G401.6 (cell line): ENCODE data around the gene LTBP2.
"Not testable (repeated sequence)": the region's sequence is repeated elsewhere in the genome, so short reads cannot be mapped to it uniquely, and the experiment has no call there.

Experiments
- FAIRE-seq: peaks from 2 replicates; lab custom pipeline; 2012; peaks lifted over from hg19 to GRCh38; lab: Jason Lieb, UNC

Gene LTBP2

DNA sequence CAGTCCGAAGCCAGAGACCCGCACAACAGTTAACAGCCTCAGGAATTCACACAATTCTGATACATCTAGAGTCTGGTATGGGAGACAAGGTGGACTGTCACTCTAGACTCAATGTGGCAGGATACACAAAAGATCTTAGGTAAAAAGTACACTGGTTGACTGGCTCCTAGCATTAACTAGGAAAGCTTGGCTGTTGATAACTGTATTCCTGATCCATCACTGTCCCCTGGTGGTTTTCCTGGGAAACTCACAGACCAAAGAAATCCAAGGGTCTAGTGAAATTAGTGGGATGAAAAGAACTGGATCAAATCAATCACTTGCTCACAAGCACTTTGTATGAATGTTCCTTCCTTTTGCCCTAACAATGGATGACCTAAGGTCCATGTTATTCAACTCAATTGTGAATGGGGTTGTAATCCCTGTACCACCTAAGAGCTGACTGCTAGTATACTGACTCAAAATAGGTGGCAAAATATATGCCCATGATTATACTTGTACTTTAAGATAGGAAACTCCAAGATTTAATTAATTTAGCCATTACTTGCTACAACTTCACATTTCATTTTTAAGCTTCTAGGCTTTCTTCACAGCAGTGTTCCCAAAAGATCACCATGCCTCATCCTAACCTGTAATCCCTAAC is 132.9 kb downstream of the LTBP2 start:
- FAIRE-seq = peak; percentile 49

DNA sequence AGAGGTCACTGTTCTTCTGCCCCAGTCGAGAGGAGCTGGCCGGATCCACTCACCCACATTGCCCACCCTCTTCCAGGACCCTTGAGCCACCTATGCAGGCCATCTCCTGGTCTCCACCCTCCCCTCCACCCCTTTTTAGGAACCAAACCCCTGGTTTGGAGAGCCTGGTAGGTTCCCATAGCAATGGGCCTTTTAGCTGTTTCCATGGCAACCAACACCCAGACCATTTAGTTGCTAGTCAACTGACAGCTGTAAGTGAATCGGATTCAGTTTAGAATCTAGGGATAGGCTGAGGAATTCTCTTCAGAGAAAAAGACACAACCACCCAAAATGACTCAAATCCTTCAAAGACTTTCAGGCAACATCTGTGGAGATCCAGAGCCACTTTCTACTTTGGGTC is 135.4 kb downstream of the LTBP2 start:
- no peak for FAIRE-seq

DNA sequence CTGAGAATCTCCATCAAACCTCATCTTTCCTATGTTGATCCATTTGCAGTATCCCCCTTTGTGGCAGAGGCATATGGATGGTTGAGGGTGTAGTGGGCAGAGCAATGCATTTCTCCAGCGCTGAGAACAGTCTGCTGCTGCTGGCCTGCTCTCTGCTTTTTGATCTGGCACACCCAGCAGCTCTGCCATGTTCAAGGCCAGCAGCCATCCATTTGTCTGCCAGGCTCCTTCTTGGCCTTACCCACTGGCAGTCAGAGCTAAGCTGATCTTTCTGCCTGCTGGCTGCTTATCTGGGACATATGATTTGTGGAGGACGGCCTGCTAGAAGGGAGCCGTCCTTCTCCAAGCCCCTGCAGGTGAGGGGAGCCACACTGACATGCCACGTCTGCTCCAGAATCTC is 135.9 kb downstream of the LTBP2 start:
- FAIRE-seq = no peak

DNA sequence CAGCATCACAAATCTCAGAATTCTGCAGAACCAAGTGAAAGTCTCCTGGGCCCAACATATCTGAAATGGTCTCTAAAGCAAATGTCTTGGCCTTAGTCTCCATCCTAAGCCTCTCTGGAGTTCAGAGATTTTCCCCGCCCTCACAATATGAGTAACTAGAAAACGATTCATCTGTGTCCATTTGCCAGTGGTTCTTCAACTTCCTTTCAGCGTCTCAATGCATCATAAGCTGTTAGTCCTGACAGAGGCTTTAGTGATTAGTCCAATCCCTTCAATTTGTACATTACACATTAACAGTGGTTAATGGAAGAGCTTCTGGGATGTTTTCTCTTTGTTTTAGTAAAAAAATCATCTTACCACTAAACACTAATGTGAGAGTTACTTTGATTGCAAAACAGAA is 136.4 kb downstream of the LTBP2 start:
- no peak for FAIRE-seq

- no peak for FAIRE-seq
These were observed 137.7 kb downstream of the LTBP2 start for GRCh38 chr14:74474376-74474775.

DNA sequence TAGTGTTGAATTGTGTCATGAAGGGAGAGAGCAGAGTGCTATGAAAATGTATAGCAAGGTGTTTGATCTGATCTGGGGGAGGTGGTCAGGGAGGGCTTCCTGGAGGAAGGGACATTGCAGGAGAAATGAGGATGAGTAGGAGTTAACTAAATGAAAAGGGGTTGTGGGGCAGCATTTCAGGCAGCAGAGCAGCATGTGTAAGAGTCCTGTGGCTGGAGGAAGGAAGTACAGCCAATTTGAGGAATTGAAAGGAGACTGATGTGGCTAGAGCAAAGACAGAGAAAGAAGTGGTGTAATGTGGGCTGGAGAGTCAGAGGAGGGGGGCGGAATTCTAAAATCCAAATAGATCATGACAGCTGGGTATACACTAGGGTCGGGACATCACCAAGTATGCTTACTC is 139.4 kb downstream of the LTBP2 start:
- FAIRE-seq = no peak

DNA sequence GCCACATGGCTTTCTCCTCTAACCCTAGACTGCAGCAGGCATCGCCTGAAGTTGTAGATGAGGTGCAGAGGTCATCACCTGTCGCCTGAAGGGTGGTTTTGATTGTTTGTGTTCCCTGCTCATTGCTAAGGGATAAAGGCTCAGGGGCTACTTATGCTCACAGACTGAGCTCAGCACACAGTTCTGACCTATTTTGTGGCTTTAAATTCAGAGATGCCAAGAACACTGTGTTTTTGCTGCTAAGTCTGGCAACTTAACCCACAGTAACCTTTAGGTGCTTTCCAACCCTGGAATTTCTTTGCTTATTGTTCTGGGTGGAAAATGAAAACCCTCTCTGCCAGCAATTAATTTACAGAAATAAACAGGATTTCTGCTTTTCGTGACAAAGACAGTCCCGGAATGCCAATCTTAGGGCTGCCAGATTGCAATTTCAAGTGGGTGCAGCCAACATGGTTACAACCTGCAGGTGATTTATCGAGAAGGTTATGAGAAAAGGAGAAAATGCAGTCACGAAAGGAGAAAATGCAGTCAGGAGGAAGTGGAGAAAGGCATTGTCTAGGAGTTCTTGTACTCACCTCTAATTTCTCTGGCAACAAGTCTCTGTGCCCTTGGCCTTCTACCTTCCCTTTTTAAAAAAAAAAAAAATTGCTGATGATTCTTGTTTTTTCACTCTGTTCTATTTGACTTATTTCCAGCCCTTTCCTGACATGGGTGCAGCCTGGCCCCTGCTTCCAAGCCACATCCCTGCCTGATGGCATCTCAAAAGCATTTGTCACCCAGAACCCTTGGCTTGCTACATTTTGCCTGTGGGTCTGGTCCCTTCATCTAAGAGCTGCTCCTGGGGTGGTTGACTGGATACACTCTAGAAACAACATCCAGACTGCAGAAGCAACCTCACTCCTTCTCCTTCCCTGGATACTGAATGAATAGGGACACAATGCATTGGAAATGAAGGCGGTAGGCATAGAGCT is 142.2 kb downstream of the LTBP2 start:
- no peak for FAIRE-seq

- FAIRE-seq = no peak
These were observed 143.5 kb downstream of the LTBP2 start for GRCh38 chr14:74468513-74468912.

- FAIRE-seq = no peak
These were observed 146.7 kb downstream of the LTBP2 start for GRCh38 chr14:74465335-74465734.

DNA sequence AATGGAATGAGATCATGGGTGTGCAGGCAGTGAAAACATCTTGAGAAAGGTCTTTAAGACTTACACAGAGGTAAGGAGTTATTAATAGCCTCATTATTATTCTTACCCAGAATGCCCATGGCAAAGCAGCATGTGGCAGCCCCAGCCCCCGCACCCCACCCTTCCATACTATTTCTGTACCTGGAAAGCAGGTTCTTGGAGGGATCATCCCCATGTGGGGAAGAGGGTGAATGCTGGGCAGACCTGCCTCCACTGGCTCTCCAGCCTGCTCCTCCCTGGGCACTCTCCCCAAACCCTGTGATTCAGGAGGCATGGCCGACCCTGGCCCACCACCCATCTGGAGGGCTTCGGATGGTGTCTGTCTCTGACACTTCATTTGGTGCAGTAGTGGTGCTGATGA is 147.3 kb downstream of the LTBP2 start:
- FAIRE-seq = no peak

GRCh38 chr14:74463697-74464096 is 148.3 kb downstream of the LTBP2 start:
- FAIRE-seq = no peak

DNA sequence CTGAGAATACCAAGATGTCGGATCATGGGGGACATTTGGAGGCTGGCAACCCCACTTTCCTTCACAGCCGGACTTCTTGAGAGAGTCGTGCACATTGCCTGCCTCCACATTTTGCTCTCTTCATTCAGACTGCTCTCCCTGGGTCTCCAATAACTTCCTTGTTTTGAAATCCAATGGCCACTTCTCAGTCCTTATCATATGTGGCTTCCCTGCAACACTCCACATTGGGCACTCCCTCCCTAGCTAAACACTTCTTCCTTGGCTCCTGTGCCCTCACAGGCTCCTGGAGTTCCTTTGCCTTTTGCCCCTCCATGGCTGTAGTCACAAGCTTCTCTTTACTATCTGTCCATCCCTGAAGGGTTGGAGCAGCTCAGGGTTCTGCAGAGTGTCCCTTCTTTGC is 149.0 kb downstream of the LTBP2 start:
- no peak for FAIRE-seq

- no peak for FAIRE-seq
These were observed 152.1 kb downstream of the LTBP2 start for GRCh38 chr14:74459976-74460375.

GRCh38 chr14:74459289-74459946 is 152.6 kb downstream of the LTBP2 start:
- FAIRE-seq = no peak

DNA sequence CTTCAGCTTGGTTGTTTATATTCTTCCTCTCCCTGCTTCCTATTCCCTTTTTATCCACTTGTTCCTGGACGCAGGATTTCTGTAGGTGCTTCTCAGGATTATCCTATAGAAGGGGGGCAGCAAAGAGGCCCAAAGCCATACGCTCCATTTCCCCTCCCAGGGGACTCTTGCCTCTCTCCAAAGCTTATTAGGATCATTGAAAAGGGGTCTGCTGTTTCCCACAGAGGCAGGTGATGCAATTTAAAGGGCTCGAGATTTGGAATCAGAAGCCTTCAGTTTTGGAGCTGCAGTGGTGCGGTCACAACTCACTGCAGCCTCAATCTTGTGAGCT is 154.5 kb downstream of the LTBP2 start:
- FAIRE-seq = no peak

GRCh38 chr14:74456684-74457564 is 155.1 kb downstream of the LTBP2 start:
- FAIRE-seq = no peak

DNA sequence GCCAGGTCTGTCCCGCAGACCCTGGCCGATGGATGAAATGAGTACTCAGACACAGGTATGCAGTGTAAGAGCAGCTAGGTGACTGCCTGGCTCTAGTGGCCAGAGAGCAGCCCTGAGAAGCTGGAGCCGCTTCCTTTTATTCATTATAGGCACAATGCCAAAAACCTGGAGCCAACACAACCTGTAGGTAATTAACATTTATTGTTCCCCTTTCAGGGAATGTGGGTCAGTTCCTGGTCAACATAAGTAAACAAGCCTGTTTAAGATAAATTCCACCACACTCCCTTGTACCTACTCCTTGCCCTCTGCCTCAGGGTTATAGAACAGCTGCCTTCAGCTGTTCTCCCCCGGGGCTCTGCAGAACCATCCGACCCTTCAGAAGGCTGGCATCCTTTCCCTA is 157.6 kb downstream of the LTBP2 start:
- not testable (repeated sequence) for FAIRE-seq
